Activated CD8-positive, alpha-beta memory T cell treated with anti-CD3 and anti-CD28 coated beads for 36 hours (primary cell): Measurements from ENCODE around the gene DENND4B. TPM values are rescaled to one million over a fixed set of nuclear protein-coding genes. Genes with fewer than 3 reads are reported as not detected.

ENCODE experiments used
- CTCF ChIA-PET: fragments of 350-600 bp; sonication (Branson Sonifier 250); formaldehyde crosslinking; loops from one replicate; lab custom pipeline; 2021; ENCODE audit warnings: antibody characterized with exemption; lab: Charles Lee
- POLR2A ChIA-PET: fragments of 350-600 bp; sonication (Branson Sonifier 250); formaldehyde crosslinking; loops from one replicate; lab custom pipeline; 2021; ENCODE audit warnings: antibody characterized with exemption; lab: Charles Lee
- total RNA-seq, 2 experiments: library from RNA; stranded (reverse); gene quantifications; one replicate each; pipeline ENCODE4 v1.2.3, GENCODE V29; 2021

DENND4B gene
- total RNA-seq, 2 experiments from 2014 or later, result 106 to 108 TPM

- ChIA-PET CTCF (interaction anchor here (0.6 to 4.7 kb wide), 9 partner anchors 9 to 320 kb away, joined by 3 to 33 read pairs (median 5); partner anchors contain the start of genes CREB3L4, CRTC2, DENND4B and RAB13), POLR2A (interaction anchor here (0.7 to 3.7 kb wide), 10 partner anchors 9 to 149 kb away, joined by 3 to 37 read pairs (median 6); partner anchors contain the start of genes CREB3L4, DENND4B, GATAD2B and RAB13)
These were observed 31.0 kb upstream of the DENND4B start, which contains the start of gene JTB for GRCh38 chr1:153977250-153978240. Gene JTB (minus strand): TSS chr1:153977674. CDS start chr1:153977252, 422 bp downstream.

GRCh38 chr1:153976819-153977249 lies 30.3 kb upstream of the DENND4B start:
- POLR2A ChIA-PET, result interaction anchor here (1.0 to 3.7 kb wide), 7 partner anchors 10 to 54 kb away, joined by 3 to 37 read pairs (median 8); partner anchors contain the start of genes CREB3L4, GATAD2B, RAB13 and RPS27
- CTCF ChIA-PET, result interaction anchor here (0.6 to 4.7 kb wide), 7 partner anchors 10 to 321 kb away, joined by 3 to 33 read pairs (median 5); partner anchors contain the start of genes CREB3L4, RAB13, RPS27 and SLC39A1

- POLR2A ChIA-PET, result no interaction called here
- CTCF ChIA-PET, result interaction anchor here (0.6 to 2.2 kb wide), 3 partner anchors 13 to 27 kb away, joined by 3 to 5 read pairs (median 4); partner anchors contain the start of genes DENND4B and RAB13
These were observed 27.0 kb upstream of the DENND4B start for GRCh38 chr1:153973525-153973924.

GRCh38 chr1:153973071-153973470 lies 26.6 kb upstream of the DENND4B start:
- CTCF ChIA-PET, result interaction anchor here (0.6 to 2.2 kb wide), 3 partner anchors 14 to 26 kb away, joined by 3 to 5 read pairs (median 4); partner anchors contain the start of genes DENND4B and RAB13
- POLR2A ChIA-PET, result no interaction called here

- CTCF ChIA-PET, result interaction anchor here (0.7 to 1.0 kb wide), 2 partner anchors 24 to 384 kb away, joined by 3 to 6 read pairs; no protein-coding TSS in a partner anchor
- POLR2A ChIA-PET, result no interaction called here
These were observed 23.8 kb upstream of the DENND4B start for GRCh38 chr1:153970346-153970745.

GRCh38 chr1:153968972-153969371 lies 22.5 kb upstream of the DENND4B start:
- POLR2A ChIA-PET, result interaction anchor here (0.8 to 1.0 kb wide), 2 partner anchors 23 to 335 kb away, joined by 3 read pairs; partner anchors contain the start of genes CHTOP and DENND4B
- CTCF ChIA-PET, result interaction anchor here (4.1 kb wide), 2 partner anchors 18 to 22 kb away, joined by 17 to 31 read pairs; partner anchors contain the start of genes DENND4B and RAB13

- POLR2A ChIA-PET, result interaction anchor here (0.8 to 3.8 kb wide), 4 partner anchors 8 to 334 kb away, joined by 3 to 37 read pairs (median 13); partner anchors contain the start of genes CHTOP, DENND4B, JTB and RPS27
- CTCF ChIA-PET, result interaction anchor here (2.8 to 4.1 kb wide), 3 partner anchors 9 to 21 kb away, joined by 17 to 31 read pairs (median 21); partner anchors contain the start of genes DENND4B, JTB and RAB13
These were observed 21.9 kb upstream of the DENND4B start for GRCh38 chr1:153968408-153968807.

- CTCF ChIA-PET, result interaction anchor here (1.0 to 4.1 kb wide), 8 partner anchors 10 to 290 kb away, joined by 3 to 31 read pairs (median 8); partner anchors contain the start of genes CRTC2, DENND4B, JTB and NPR1
- POLR2A ChIA-PET, result interaction anchor here (0.8 to 3.8 kb wide), 7 partner anchors 9 to 334 kb away, joined by 3 to 37 read pairs (median 4); partner anchors contain the start of genes CHTOP, CRTC2, DENND4B and JTB
These were observed 21.5 kb upstream of the DENND4B start for GRCh38 chr1:153968000-153968363.

GRCh38 chr1:153967107-153967999 lies 20.8 kb upstream of the DENND4B start, which contains the start of gene CREB3L4:
Gene CREB3L4 (plus strand): TSS chr1:153967902. CDS start chr1:153968526, 624 bp downstream.
- CTCF ChIA-PET, result interaction anchor here (0.8 to 4.1 kb wide), 11 partner anchors 9 to 289 kb away, joined by 3 to 31 read pairs (median 5); partner anchors contain the start of genes CRTC2, DENND4B, JTB and NPR1
- POLR2A ChIA-PET, result interaction anchor here (0.6 to 3.8 kb wide), 10 partner anchors 9 to 334 kb away, joined by 3 to 37 read pairs (median 6); partner anchors contain the start of genes CHTOP, CRTC2, DENND4B and JTB

- CTCF ChIA-PET, result interaction anchor here (0.9 to 2.5 kb wide), 4 partner anchors 12 to 22 kb away, joined by 4 to 18 read pairs (median 8); partner anchors contain the start of genes DENND4B, JTB and RAB13
- POLR2A ChIA-PET, result interaction anchor here (0.6 to 2.2 kb wide), 5 partner anchors 8 to 160 kb away, joined by 4 to 21 read pairs (median 5); partner anchors contain the start of genes DENND4B and RPS27
These were observed 17.4 kb upstream of the DENND4B start for GRCh38 chr1:153963850-153964331.

GRCh38 chr1:153963030-153963849 lies 16.7 kb upstream of the DENND4B start, which contains the start of gene SLC39A1:
Gene SLC39A1 (minus strand): TSS chr1:153963537. CDS start chr1:153962715, 822 bp downstream.
- ChIA-PET POLR2A (interaction anchor here (0.6 to 2.2 kb wide), 10 partner anchors 9 to 328 kb away, joined by 3 to 21 read pairs (median 4); partner anchors contain the start of genes DENND4B, GATAD2B, JTB and RPS27), CTCF (interaction anchor here (0.9 to 2.5 kb wide), 6 partner anchors 9 to 23 kb away, joined by 3 to 18 read pairs (median 4); partner anchors contain the start of genes DENND4B, JTB and RAB13)

GRCh38 chr1:153962088-153963029 lies 15.8 kb upstream of the DENND4B start:
- POLR2A ChIA-PET, result interaction anchor here (0.9 to 2.2 kb wide), 4 partner anchors 15 to 39 kb away, joined by 8 to 21 read pairs (median 9); partner anchors contain the start of genes DENND4B, GATAD2B, JTB and RPS27
- CTCF ChIA-PET, result interaction anchor here (0.9 to 2.5 kb wide), 6 partner anchors 8 to 24 kb away, joined by 3 to 18 read pairs (median 4); partner anchors contain the start of genes DENND4B, JTB and RAB13

- POLR2A ChIA-PET, result no interaction called here
- CTCF ChIA-PET, result no interaction called here
These were observed 14.9 kb upstream of the DENND4B start for GRCh38 chr1:153961421-153961820.

- ChIA-PET CTCF (no interaction called here), POLR2A (no interaction called here)
These were observed 13.7 kb upstream of the DENND4B start for GRCh38 chr1:153960206-153960605.
